ENCODE measurements around the gene TMEM238. TPM values are rescaled to one million over a fixed set of nuclear protein-coding genes. Genes with fewer than 3 reads are reported as not detected.
"Not testable (repeated sequence)": the region's sequence is repeated elsewhere in the genome, so short reads cannot be mapped to it uniquely, and the experiment has no call there.

The TMEM238 gene
- total RNA-seq = 9.7 and 11.3 TPM in 2 replicates

- no peaks in the 10 kb centered on the region for H3K27me3 Mint-ChIP-seq
- peak; percentile 88 for DNase-seq
- intact Hi-C loops (cut with micrococcal nuclease) = loop anchor here (2.0 kb wide), 1 partner anchor 82 kb away; no protein-coding TSS in a partner anchor
- peaks cover 52% of the 10 kb centered on the region for H3K36me3 Mint-ChIP-seq (ENCODE audit: low read depth)
- peak within 1 kb of the TSS; percentile 97 for H3K4me3 Mint-ChIP-seq
- H3K9me3 Mint-ChIP-seq = peaks cover 6% of the 10 kb centered on the region
- peaks cover 41% of the 10 kb centered on the region for H3K4me1 Mint-ChIP-seq
- H3K27ac Mint-ChIP-seq = peak within 1 kb of the TSS; percentile 98
Measured at GRCh38 chr19:55384131-55384919, at the start of gene TMEM238. Gene TMEM238, minus strand, starts transcription at chr19:55384292. Its CDS starts 33 bp downstream, at chr19:55384259.

GRCh38 chr19:55433292-55433691 is 49.2 kb upstream of the TMEM238 start:
- intact Hi-C loops (cut with micrococcal nuclease) = no loop called here
- DNase-seq = no peak
- Mint-ChIP-seq H3K27me3 (peaks cover 29% of the 10 kb centered on the region), H3K36me3 (ENCODE audit: low read depth) (no peaks in the 10 kb centered on the region), H3K4me3 (no peak overlapping the region), H3K27ac (no peak overlapping the region), H3K4me1 (peaks cover 2% of the 10 kb centered on the region), H3K9me3 (peaks cover 5% of the 10 kb centered on the region)

GRCh38 chr19:55432241-55432959 is 48.3 kb upstream of the TMEM238 start:
- DNase-seq = no peak
- H3K4me3 Mint-ChIP-seq = no peak overlapping the region
- peaks cover under 1% of the 10 kb centered on the region for H3K4me1 Mint-ChIP-seq
- H3K27ac Mint-ChIP-seq = no peak overlapping the region
- H3K36me3 Mint-ChIP-seq (ENCODE audit: low read depth) = no peaks in the 10 kb centered on the region
- intact Hi-C loops (cut with micrococcal nuclease) = no loop called here
- peaks cover 5% of the 10 kb centered on the region for H3K9me3 Mint-ChIP-seq
- H3K27me3 Mint-ChIP-seq = peaks cover 26% of the 10 kb centered on the region

GRCh38 chr19:55431183-55431582 is 47.1 kb upstream of the TMEM238 start:
- no peaks in the 10 kb centered on the region for H3K36me3 Mint-ChIP-seq (ENCODE audit: low read depth)
- H3K4me3 Mint-ChIP-seq = no peak overlapping the region
- intact Hi-C loops (cut with micrococcal nuclease) = no loop called here
- H3K9me3 Mint-ChIP-seq = peaks cover 5% of the 10 kb centered on the region
- H3K27ac Mint-ChIP-seq = no peak overlapping the region
- H3K4me1 Mint-ChIP-seq = no peaks in the 10 kb centered on the region
- DNase-seq = no peak
- H3K27me3 Mint-ChIP-seq = peaks cover 19% of the 10 kb centered on the region

- peaks cover 6% of the 10 kb centered on the region for H3K4me1 Mint-ChIP-seq
- intact Hi-C loops (cut with micrococcal nuclease) = no loop called here
- H3K9me3 Mint-ChIP-seq = peaks cover 2% of the 10 kb centered on the region
- H3K4me3 Mint-ChIP-seq = no peak overlapping the region
- peaks cover 15% of the 10 kb centered on the region for H3K27me3 Mint-ChIP-seq
- no peak for DNase-seq
- no peak overlapping the region for H3K27ac Mint-ChIP-seq
- H3K36me3 Mint-ChIP-seq (ENCODE audit: low read depth) = no peaks in the 10 kb centered on the region
Measured at GRCh38 chr19:55426042-55426441, 42.0 kb upstream of the TMEM238 start.

GRCh38 chr19:55424518-55424917 is 40.4 kb upstream of the TMEM238 start:
- Mint-ChIP-seq H3K27me3 (peaks cover 16% of the 10 kb centered on the region), H3K4me1 (peaks cover 6% of the 10 kb centered on the region), H3K4me3 (no peak overlapping the region), H3K9me3 (no peaks in the 10 kb centered on the region), H3K27ac (no peak overlapping the region), H3K36me3 (ENCODE audit: low read depth) (no peaks in the 10 kb centered on the region)
- intact Hi-C loops (cut with micrococcal nuclease) = no loop called here
- DNase-seq = no peak

- Mint-ChIP-seq H3K36me3 (ENCODE audit: low read depth) (no peaks in the 10 kb centered on the region), H3K9me3 (no peaks in the 10 kb centered on the region), H3K27me3 (peaks cover 14% of the 10 kb centered on the region), H3K4me3 (no peak overlapping the region), H3K4me1 (peaks cover 6% of the 10 kb centered on the region), H3K27ac (no peak overlapping the region)
- DNase-seq = no peak
- intact Hi-C loops (cut with micrococcal nuclease) = no loop called here
Measured at GRCh38 chr19:55423225-55424005, 39.3 kb upstream of the TMEM238 start.

GRCh38 chr19:55421281-55421680 is 37.2 kb upstream of the TMEM238 start:
- H3K9me3 Mint-ChIP-seq; H3K4me3 Mint-ChIP-seq; intact Hi-C loops (cut with micrococcal nuclease); H3K36me3 Mint-ChIP-seq (ENCODE audit: low read depth); H3K27ac Mint-ChIP-seq: not testable (repeated sequence)
- Mint-ChIP-seq H3K27me3 (peaks cover 16% of the 10 kb centered on the region), H3K4me1 (peaks cover 10% of the 10 kb centered on the region)
- peak; percentile 80 for DNase-seq

- H3K36me3 Mint-ChIP-seq (ENCODE audit: low read depth) = no peaks in the 10 kb centered on the region
- peaks cover 16% of the 10 kb centered on the region for H3K27me3 Mint-ChIP-seq
- no peak for DNase-seq
- intact Hi-C loops (cut with micrococcal nuclease) = no loop called here
- H3K4me1 Mint-ChIP-seq = peaks cover 10% of the 10 kb centered on the region
- H3K9me3 Mint-ChIP-seq = no peaks in the 10 kb centered on the region
- no peak overlapping the region for H3K27ac Mint-ChIP-seq
- H3K4me3 Mint-ChIP-seq = no peak overlapping the region
Measured at GRCh38 chr19:55419624-55420236, 35.6 kb upstream of the TMEM238 start.

GRCh38 chr19:55419103-55419502 is 35.0 kb upstream of the TMEM238 start:
- H3K27me3 Mint-ChIP-seq = peaks cover 15% of the 10 kb centered on the region
- peaks cover 10% of the 10 kb centered on the region for H3K4me1 Mint-ChIP-seq
- H3K36me3 Mint-ChIP-seq (ENCODE audit: low read depth) = no peaks in the 10 kb centered on the region
- no peak overlapping the region for H3K27ac Mint-ChIP-seq
- intact Hi-C loops (cut with micrococcal nuclease) = no loop called here
- H3K4me3 Mint-ChIP-seq = no peak overlapping the region
- no peak for DNase-seq
- no peaks in the 10 kb centered on the region for H3K9me3 Mint-ChIP-seq

- intact Hi-C loops (cut with micrococcal nuclease) = loop anchor here (1.0 kb wide), 1 partner anchor 277 kb away; no protein-coding TSS in a partner anchor
- Mint-ChIP-seq H3K27me3 (peaks cover 13% of the 10 kb centered on the region), H3K27ac (no peak overlapping the region), H3K36me3 (ENCODE audit: low read depth) (no peaks in the 10 kb centered on the region), H3K9me3 (no peaks in the 10 kb centered on the region), H3K4me3 (no peak overlapping the region), H3K4me1 (peaks cover 10% of the 10 kb centered on the region)
- DNase-seq = peak; percentile 88
Measured at GRCh38 chr19:55418185-55418584, 34.1 kb upstream of the TMEM238 start.

- Mint-ChIP-seq H3K27ac (peak overlapping the region; percentile 27), H3K4me3 (no peak overlapping the region), H3K27me3 (peaks cover 10% of the 10 kb centered on the region), H3K9me3 (peaks cover 16% of the 10 kb centered on the region), H3K4me1 (peaks cover 25% of the 10 kb centered on the region), H3K36me3 (ENCODE audit: low read depth) (peaks cover 27% of the 10 kb centered on the region)
- DNase-seq = no peak
- intact Hi-C loops (cut with micrococcal nuclease) = no loop called here
Measured at GRCh38 chr19:55410168-55410567, 26.1 kb upstream of the TMEM238 start.

- Mint-ChIP-seq H3K27ac (peak overlapping the region; percentile 98), H3K4me1 (peaks cover 25% of the 10 kb centered on the region), H3K36me3 (ENCODE audit: low read depth) (peaks cover 29% of the 10 kb centered on the region), H3K4me3 (peak overlapping the region; percentile 89), H3K9me3 (peaks cover 16% of the 10 kb centered on the region)
- H3K27me3 Mint-ChIP-seq, DNase-seq: not testable (repeated sequence)
- intact Hi-C loops (cut with micrococcal nuclease) = loop anchor here (5.0 kb wide), 1 partner anchor 107 kb away; no protein-coding TSS in a partner anchor
Measured at GRCh38 chr19:55409179-55409578, 25.1 kb upstream of the TMEM238 start.
